Thoracic aorta (tissue), 2 donors: Measurements from ENCODE around the gene CAMK1D. TPM values are rescaled to one million over a fixed set of nuclear protein-coding genes. Genes with fewer than 3 reads are reported as not detected.

Experiments used
- ATAC-seq: fragments of 150-250 bp; one replicate; pipeline ENCODE4 v1.8.0; 2017; ENCODE audit warnings: low read depth; ENCODE audit not compliant: insufficient number of reproducible peaks, low FRiP score
- DNase-seq: peaks from one replicate; pipeline ENCODE4 v3.0.0-alpha.2; 2020; ENCODE audit warnings: low spot score
- H3K27ac ChIP-seq, 2 donors: fragments of 200-600 bp; sonication (generic); 1 replicate in 1 of 2; 2 replicates in 1 of 2; pipeline ENCODE4 v1.5.1; 2016; ENCODE audit warnings: mild to moderate bottlenecking in 2 of 2, moderate library complexity in 2 of 2
- H3K27me3 ChIP-seq: fragments of 200-600 bp; sonication (generic); replicated peaks from 2 replicates; pipeline ENCODE4 v1.6.0; 2016; ENCODE audit warnings: mild to moderate bottlenecking; ENCODE audit not compliant: insufficient read depth
- H3K36me3 ChIP-seq: fragments of 200-600 bp; sonication (generic); one replicate; pipeline ENCODE4 v1.5.1; 2016
- H3K4me1 ChIP-seq, 2 donors: fragments of 200-600 bp; sonication (generic); 1 replicate in 1 of 2; 2 replicates in 1 of 2; pipeline versions ENCODE4 v1.5.1 to v1.6.0; 2016; ENCODE audit warnings: low read depth in 2 of 2, mild to moderate bottlenecking in 1 of 2; ENCODE audit not compliant: control insufficient read depth in 1 of 2
- H3K4me3 ChIP-seq: fragments of 200-600 bp; sonication (generic); 2 replicates; pipeline ENCODE4 v1.5.1; 2016; ENCODE audit warnings: mild to moderate bottlenecking
- H3K9me3 ChIP-seq: fragments of 200-600 bp; sonication (generic); 2 replicates; pipeline ENCODE4 v1.5.1; 2016
- CTCF ChIP-seq: fragments of 200-600 bp; sonication (generic); IDR thresholded peaks from one replicate; pipeline ENCODE4 v1.5.1; 2019; ENCODE audit warnings: antibody characterized with exemption
- total RNA-seq, 2 donors: library from RNA; depleted of rRNA; stranded (reverse); fragments of >200 nt; gene quantifications; one replicate each; pipeline versions ENCODE4 v1.1.0 to v1.2.3, GENCODE V29; 2016

CAMK1D gene
- total RNA-seq, 2 donors from 2014 or later = 8.7 to 11.2 TPM

- ATAC-seq (no peak), DNase-seq (no peak)
- H3K27ac ChIP-seq = peak overlapping the region; percentile 78 to 86
- no peaks in the 10 kb centered on the region for H3K36me3 ChIP-seq
- peaks cover 45 to 61% of the 10 kb centered on the region in 2 donors for H3K4me1 ChIP-seq
- TF ChIP-seq CTCF = no peak
- H3K4me3 ChIP-seq = no peak overlapping the region
- H3K9me3 ChIP-seq = no peaks in the 10 kb centered on the region
- H3K27me3 ChIP-seq = no peaks in the 10 kb centered on the region
These were observed 359.7 kb downstream of the CAMK1D start for GRCh38 chr10:12709000-12709401.

- DNase-seq = no peak
- H3K36me3 ChIP-seq = no peaks in the 10 kb centered on the region
- H3K9me3 ChIP-seq = no peaks in the 10 kb centered on the region
- TF ChIP-seq CTCF = no peak
- no peaks in the 10 kb centered on the region for H3K27me3 ChIP-seq
- ATAC-seq = no peak
- H3K4me1 ChIP-seq = peaks cover 40 to 55% of the 10 kb centered on the region in 2 donors
- H3K4me3 ChIP-seq = no peak overlapping the region
- peak overlapping the region; percentile 78 to 86 for H3K27ac ChIP-seq
These were observed 360.2 kb downstream of the CAMK1D start for GRCh38 chr10:12709521-12709963.

GRCh38 chr10:12710157-12710556 lies 360.8 kb downstream of the CAMK1D start:
- H3K4me1 ChIP-seq = peaks cover 37 to 49% of the 10 kb centered on the region in 2 donors
- no peaks in the 10 kb centered on the region for H3K27me3 ChIP-seq
- no peaks in the 10 kb centered on the region for H3K9me3 ChIP-seq
- DNase-seq (no peak), ATAC-seq (no peak)
- no peak overlapping the region for H3K4me3 ChIP-seq
- H3K27ac ChIP-seq = peak overlapping the region in 1 of 2 donors; percentile 86
- no peak for TF ChIP-seq CTCF
- H3K36me3 ChIP-seq = no peaks in the 10 kb centered on the region

DNA sequence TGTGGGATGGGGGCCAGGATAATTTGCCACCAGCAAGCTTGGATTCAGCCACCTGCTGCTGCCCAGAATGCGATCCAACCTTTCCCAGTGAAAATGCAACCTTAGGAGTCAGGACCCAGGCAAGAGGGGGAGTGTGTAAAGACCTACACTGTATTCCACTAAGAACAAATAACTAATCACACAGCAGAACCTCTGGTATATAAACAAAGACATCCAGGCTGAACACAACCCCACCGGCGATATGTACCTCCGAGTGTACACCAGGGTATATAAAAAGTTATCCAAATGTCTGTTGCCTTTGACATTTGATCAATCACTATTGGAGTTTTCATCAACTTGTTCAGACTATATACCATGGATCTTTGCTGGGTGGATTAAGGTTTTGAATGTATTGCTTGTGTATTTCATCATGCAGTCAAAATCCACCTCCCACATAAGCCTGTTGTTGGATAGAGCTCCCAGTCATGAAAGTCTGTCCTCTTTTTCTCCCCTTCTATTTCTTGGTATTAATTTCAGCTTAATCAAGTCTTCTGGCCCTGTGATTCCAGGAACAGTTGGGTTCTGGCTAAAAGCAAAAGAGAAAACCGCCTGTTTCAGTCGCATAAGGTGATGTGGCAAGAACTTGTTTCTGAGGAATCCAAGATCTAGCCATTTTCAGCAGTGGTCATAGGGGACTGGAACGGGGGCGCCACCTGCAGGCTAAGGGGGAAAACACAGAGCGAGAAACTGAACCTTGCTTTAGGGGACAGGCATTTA lies 361.4 kb downstream of the CAMK1D start:
- peak; percentile 92 for TF ChIP-seq CTCF
- Histone ChIP-seq H3K4me1 (peaks cover 37 to 48% of the 10 kb centered on the region in 2 donors), H3K9me3 (no peaks in the 10 kb centered on the region), H3K36me3 (no peaks in the 10 kb centered on the region), H3K27me3 (no peaks in the 10 kb centered on the region), H3K27ac (peak overlapping the region in 1 of 2 donors; percentile 32), H3K4me3 (no peak overlapping the region)
- ATAC-seq (peak; percentile 21), DNase-seq (no peak)

GRCh38 chr10:12711350-12711708 lies 362.0 kb downstream of the CAMK1D start:
- Histone ChIP-seq H3K4me3 (no peak overlapping the region), H3K9me3 (no peaks in the 10 kb centered on the region), H3K27me3 (no peaks in the 10 kb centered on the region), H3K27ac (no peak overlapping the region), H3K36me3 (no peaks in the 10 kb centered on the region), H3K4me1 (peaks cover 36 to 47% of the 10 kb centered on the region in 2 donors)
- no peak for DNase-seq
- ATAC-seq = no peak
- TF ChIP-seq CTCF = no peak
